ENCODE data around the gene CHCHD3.

DNA sequence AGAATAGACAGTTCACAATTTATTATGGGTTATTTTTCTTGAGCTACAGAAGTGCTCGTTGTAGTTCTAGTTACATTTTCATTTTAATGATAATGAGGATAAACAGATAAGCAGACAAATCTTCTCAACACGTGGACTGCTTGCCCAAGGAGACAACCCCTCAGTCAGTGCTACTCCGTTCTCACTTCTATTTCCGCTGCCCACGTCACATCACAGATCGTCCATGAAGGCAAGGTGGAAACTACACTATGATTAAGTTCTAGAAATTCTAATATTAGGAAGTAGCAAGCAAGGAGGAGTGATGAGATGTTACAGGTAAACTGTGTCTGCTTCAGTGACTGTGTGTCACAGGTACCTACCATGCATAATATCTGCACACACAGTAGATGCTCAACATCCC is 210.5 kb downstream of the CHCHD3 start:
- TF ChIP-seq CTCF (IDR thresholded peaks at IDR 0.05) (no peak), ZFX (IDR thresholded peaks at IDR 0.05; ENCODE audit: borderline replicate concordance) (no peak)

Data from 22Rv1 (cell line).